Fibroblast of villous mesenchyme (primary cell): Measurements from ENCODE around the gene GJC1. TPM values are rescaled to one million over a fixed set of nuclear protein-coding genes. Genes with fewer than 3 reads are reported as not detected.

ENCODE experiments used
- DNase-seq: peaks from one replicate; pipeline ENCODE4 v3.0.0-alpha.2; 2010; ENCODE audit warnings: low read depth
- H3K4me3 ChIP-seq: 2 replicates; pipeline ENCODE4 v1.5.1; 2011; ENCODE audit warnings: low read depth, mild to moderate bottlenecking, low read length
- CTCF ChIP-seq: IDR thresholded peaks from 2 replicates; pipeline ENCODE4 v1.5.1; 2012; ENCODE audit warnings: low read depth, mild to moderate bottlenecking, low read length; ENCODE audit not compliant: insufficient read depth
- total RNA-seq: library from RNA; depleted of rRNA; stranded (reverse); fragments of >200 nt; gene quantifications from 2 replicates; pipeline ENCODE4 v1.2.3, GENCODE V29; 2012

The GJC1 gene
- total RNA-seq, 1 donor = 30.2 TPM

- no peak for DNase-seq
- TF ChIP-seq CTCF = no peak
- no peak overlapping the region for H3K4me3 ChIP-seq
Observed at GRCh38 chr17:44859701-44860100, 29.6 kb upstream of the GJC1 start.

GRCh38 chr17:44854192-44854591 is 24.1 kb upstream of the GJC1 start:
- H3K4me3 ChIP-seq = no peak overlapping the region
- no peak for DNase-seq
- no peak for TF ChIP-seq CTCF

GRCh38 chr17:44850612-44851011 is 20.5 kb upstream of the GJC1 start:
- DNase-seq = no peak
- TF ChIP-seq CTCF = no peak

GRCh38 chr17:44850025-44850424 is 19.9 kb upstream of the GJC1 start:
- TF ChIP-seq CTCF = no peak
- DNase-seq = no peak
- H3K4me3 ChIP-seq = no peak overlapping the region

More at GRCh38 chr17:44850612-44851011, 20.5 kb upstream of the GJC1 start:
- H3K4me3 ChIP-seq = no peak overlapping the region

- no peak for DNase-seq
- no peak overlapping the region for H3K4me3 ChIP-seq
Observed at GRCh38 chr17:44848961-44849489, 18.9 kb upstream of the GJC1 start.

GRCh38 chr17:44848257-44848795 is 18.2 kb upstream of the GJC1 start:
- no peak for TF ChIP-seq CTCF
- H3K4me3 ChIP-seq = no peak overlapping the region
- no peak for DNase-seq

More at GRCh38 chr17:44848961-44849489, 18.9 kb upstream of the GJC1 start:
- TF ChIP-seq CTCF = no peak

- DNase-seq = no peak
- no peak within 1 kb of the TSS for H3K4me3 ChIP-seq
- TF ChIP-seq CTCF = no peak
Observed at GRCh38 chr17:44847586-44847985, 17.5 kb upstream of the GJC1 start, which contains the start of gene HIGD1B. TSS of gene HIGD1B (plus strand) at chr17:44847883. CDS start at chr17:44848153, 270 bp downstream.
